Ovary (tissue), 9 donors: ENCODE measurements around the gene ANKUB1. TPM values are rescaled to one million over a fixed set of nuclear protein-coding genes. Genes with fewer than 3 reads are reported as not detected.

ENCODE experiments used
- DNase-seq, 5 donors: peaks; one replicate each; pipeline ENCODE4 v3.0.0-alpha.2; 2019 to 2020
- H3K27ac ChIP-seq, 2 donors: fragments of 200-600 bp; one replicate each; pipeline versions ENCODE4 v1.5.1 to v1.8.0; 2019 to 2022
- H3K27me3 ChIP-seq: fragments of 200-600 bp; one replicate; pipeline ENCODE4 v1.8.0; 2022
- H3K36me3 ChIP-seq: fragments of 200-600 bp; sonication (generic); one replicate; pipeline ENCODE4 v1.5.1; 2019
- H3K4me1 ChIP-seq: one replicate; pipeline ENCODE4 v1.8.1; 2013; ENCODE audit warnings: mild to moderate bottlenecking, moderate library complexity; ENCODE audit not compliant: insufficient read depth
- H3K4me3 ChIP-seq: fragments of 200-600 bp; sonication (generic); one replicate; pipeline ENCODE4 v1.5.1; 2017
- H3K9me3 ChIP-seq, 2 donors: fragments of 200-600 bp in 1 of 2; sonication (generic) in 1 of 2; one replicate each; pipeline versions ENCODE4 v1.5.1 to v1.8.1; 2013 to 2019; ENCODE audit warnings: mild to moderate bottlenecking in 1 of 2, moderate library complexity in 1 of 2
- EP300 ChIP-seq: sonication (generic); formaldehyde crosslinking; IDR thresholded peaks from one replicate; pipeline ENCODE4 v1.6.1; 2017; ENCODE audit warnings: antibody characterized with exemption
- POLR2A ChIP-seq: fragments of 450-650 bp; IDR thresholded peaks from one replicate; pipeline ENCODE4 v1.6.1; 2017; ENCODE audit warnings: antibody characterized with exemption, mild to moderate bottlenecking, moderate library complexity
- WGBS, 3 donors: extraction: QIAGEN DNeasy Blood & Tissue Kit in 1 of 3; methylation state at CpG; one replicate each; pipeline versions ENCODE4 v1.1.5 to v1.1.7; 2013 to 2017; 5-methylcytosine and 5-hydroxymethylcytosine counted together
- intact Hi-C, 4 donors: fragments of 100-400 bp; cut with DNase I; formaldehyde crosslinking; loops; one replicate each; pipeline versions ENCODE4 v1.11.0 to v1.15.1; 2022 to 2023
- polyA plus RNA-seq, 2 donors: library from polyadenylated mRNA; stranded (reverse); fragments of 200-250 nt in 1 of 2; fragments of 350-450 nt in 1 of 2; fragmentation: Illumina TruSeq in 1 of 2; extraction: RNeasy Lipid Tissue Mini Kit (QIAGEN cat#74804) in 1 of 2; gene quantifications; one replicate each; pipeline ENCODE4 v1.2.3, GENCODE V29; 2013 to 2014
- total RNA-seq, 7 donors: library from RNA; depleted of rRNA in 2 of 7; stranded (reverse); fragments of >200 nt in 2 of 7; fragmentation: NEBNext Ultra II Directional in 3 of 7; extraction: Animal tissue kit (Norgen Biotek cat#: 25700) in 3 of 7; gene quantifications; one replicate each; pipeline versions ENCODE4 v1.1.0 to v1.2.4, GENCODE V29; 2016 to 2023
- TF ChIP-seq, protein P1 (sequence below), 3 donors: fragments of 450-650 bp in 2 of 3; fragments of 200-600 bp in 1 of 3; IDR thresholded peaks; one replicate each; pipeline versions ENCODE4 v1.5.1 to v1.8.0; 2016 to 2022; ENCODE audit warnings: antibody characterized with exemption in 3 of 3, mild to moderate bottlenecking in 1 of 3
- donor health status: DM: no; HTN: no; CAD: no; lungs with moderate emphysema.
- donor health status: DM: no; HTN: no; CAD: no.
- donor health status: Bipolar disorder and iron deficiency.
- donor health status: DM: yes; HTN: yes; CAD: no.
- donor health status: DM: no; HTN: no; CAD: no.
- donor health status: DM: yes; HTN: yes; CAD: no.

ANKUB1 gene
- total and polyA plus RNA-seq, 9 donors: 0.10 to 3.8 (median 0.48) TPM; not detected in 4

DNA sequence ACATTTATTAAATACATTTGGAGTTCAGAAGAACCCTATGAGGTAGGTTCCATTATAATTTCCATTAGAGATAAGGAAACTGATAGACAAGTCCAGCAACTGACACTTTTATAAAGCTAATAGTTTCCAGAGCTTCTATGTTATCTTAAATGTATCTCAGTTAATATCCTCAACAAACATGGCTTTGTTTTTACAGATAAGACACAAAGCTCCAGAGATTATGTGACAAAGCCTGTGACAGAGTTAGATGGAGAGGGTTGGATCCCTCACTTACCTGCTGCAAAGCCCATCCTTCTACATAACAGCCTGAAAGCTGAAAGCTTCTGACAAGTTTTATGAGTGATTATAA, 39.6 kb downstream of the ANKUB1 start:
- H3K4me1 ChIP-seq: no peaks in the 10 kb centered on the region
- no peaks in the 10 kb centered on the region for H3K36me3 ChIP-seq
- no peaks in the 10 kb centered on the region for H3K27me3 ChIP-seq
- DNase-seq: no peak
- intact Hi-C loops: no loop called here
- no peak overlapping the region for H3K27ac ChIP-seq
- TF ChIP-seq EP300 (no peak), POLR2A (no peak)
- TF ChIP-seq, protein P1, sequence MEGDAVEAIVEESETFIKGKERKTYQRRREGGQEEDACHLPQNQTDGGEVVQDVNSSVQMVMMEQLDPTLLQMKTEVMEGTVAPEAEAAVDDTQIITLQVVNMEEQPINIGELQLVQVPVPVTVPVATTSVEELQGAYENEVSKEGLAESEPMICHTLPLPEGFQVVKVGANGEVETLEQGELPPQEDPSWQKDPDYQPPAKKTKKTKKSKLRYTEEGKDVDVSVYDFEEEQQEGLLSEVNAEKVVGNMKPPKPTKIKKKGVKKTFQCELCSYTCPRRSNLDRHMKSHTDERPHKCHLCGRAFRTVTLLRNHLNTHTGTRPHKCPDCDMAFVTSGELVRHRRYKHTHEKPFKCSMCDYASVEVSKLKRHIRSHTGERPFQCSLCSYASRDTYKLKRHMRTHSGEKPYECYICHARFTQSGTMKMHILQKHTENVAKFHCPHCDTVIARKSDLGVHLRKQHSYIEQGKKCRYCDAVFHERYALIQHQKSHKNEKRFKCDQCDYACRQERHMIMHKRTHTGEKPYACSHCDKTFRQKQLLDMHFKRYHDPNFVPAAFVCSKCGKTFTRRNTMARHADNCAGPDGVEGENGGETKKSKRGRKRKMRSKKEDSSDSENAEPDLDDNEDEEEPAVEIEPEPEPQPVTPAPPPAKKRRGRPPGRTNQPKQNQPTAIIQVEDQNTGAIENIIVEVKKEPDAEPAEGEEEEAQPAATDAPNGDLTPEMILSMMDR (IDR thresholded peaks at IDR 0.05): no peak
- peak overlapping the region; percentile 81 for H3K4me3 ChIP-seq
- H3K9me3 ChIP-seq: no peaks in the 10 kb centered on the region

DNA sequence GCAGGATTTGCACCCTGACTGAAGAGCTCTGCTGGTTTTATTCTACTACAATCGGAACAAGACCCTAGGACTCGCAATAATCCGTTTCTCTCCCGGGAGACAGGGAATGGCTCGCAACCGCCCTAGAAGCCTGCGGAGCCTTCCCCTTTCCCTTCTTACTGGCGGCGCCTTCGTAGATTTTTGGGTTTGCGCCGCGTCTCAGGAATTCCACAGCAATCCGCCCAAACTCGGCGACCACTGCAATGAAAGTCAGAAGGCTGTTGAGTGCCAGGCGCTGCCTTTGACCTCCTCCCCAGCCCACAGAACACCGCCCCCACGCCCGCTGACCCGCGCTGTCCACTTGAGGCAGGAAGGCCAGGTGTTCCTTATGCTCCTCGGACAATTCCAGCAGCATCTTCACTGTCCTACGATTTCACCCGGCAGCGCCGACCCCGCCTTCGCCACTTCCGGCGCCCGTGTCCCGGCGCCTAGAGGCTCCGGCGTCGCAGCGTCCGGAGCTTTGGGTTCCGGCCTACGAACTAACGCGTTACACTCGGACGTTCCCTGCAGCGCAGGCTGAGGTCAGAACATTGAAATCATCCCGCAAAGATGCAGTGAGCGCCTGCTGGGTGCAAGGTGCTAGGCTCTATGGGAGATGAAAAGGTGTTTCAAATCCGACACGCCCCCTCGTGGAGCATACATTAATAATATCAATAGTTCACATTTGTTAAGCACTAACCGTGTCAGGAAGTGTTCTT, 40.1 kb downstream of the ANKUB1 start, which contains the start of gene COMMD2:
Gene COMMD2 (minus strand): TSS at position 439 of the 737 bp plus-strand sequence. CDS start 45 bp downstream, at position 394.
- peak within 1 kb of the TSS in 1 of 2 donors; percentile 51 for H3K27ac ChIP-seq
- H3K27me3 ChIP-seq: no peaks in the 10 kb centered on the region
- peak within 1 kb of the TSS; percentile 81 for H3K4me3 ChIP-seq
- 0 to 1% (median 0%) methylated on average over 52 of the region's 52 CpGs for whole genome bisulfite sequencing, 3 donors
- no peaks in the 10 kb centered on the region for H3K9me3 ChIP-seq
- TF ChIP-seq, protein P1 (IDR thresholded peaks at IDR 0.05): peak in 1 of 3 donors; percentile 24
- peak; percentile 44 for TF ChIP-seq POLR2A
- TF ChIP-seq EP300: no peak
- intact Hi-C loops: no loop called here
- DNase-seq: peak; percentile 64 to 83 (median 72)
- H3K36me3 ChIP-seq: no peaks in the 10 kb centered on the region
- H3K4me1 ChIP-seq: no peaks in the 10 kb centered on the region

DNA sequence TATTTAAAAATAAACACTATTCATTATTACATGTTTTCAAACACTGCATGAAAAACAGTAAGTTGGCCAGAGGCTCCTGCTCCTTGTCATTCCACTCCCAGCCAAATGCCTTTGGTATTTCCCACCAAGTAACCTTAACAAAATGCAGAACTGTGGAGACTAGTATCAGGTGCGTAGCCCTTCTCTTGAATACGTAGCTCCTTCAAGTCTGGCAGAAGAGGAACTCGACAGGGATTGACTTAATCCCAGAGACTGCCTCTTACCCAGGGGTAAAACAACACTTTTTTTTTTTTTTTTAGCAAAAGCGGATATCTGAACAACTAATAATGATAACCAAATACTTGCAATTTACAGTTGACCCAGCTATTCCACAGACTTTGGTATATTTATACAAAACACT, 40.8 kb downstream of the ANKUB1 start:
- Histone ChIP-seq H3K36me3 (no peaks in the 10 kb centered on the region), H3K9me3 (no peaks in the 10 kb centered on the region), H3K27me3 (no peaks in the 10 kb centered on the region), H3K27ac (no peak overlapping the region), H3K4me1 (no peaks in the 10 kb centered on the region), H3K4me3 (peak overlapping the region; percentile 81)
- TF ChIP-seq POLR2A (no peak), EP300 (no peak)
- TF ChIP-seq, protein P1 (IDR thresholded peaks at IDR 0.05): no peak
- intact Hi-C loops: no loop called here
- 6 to 11% (median 6%) methylated on average over 4 of the region's 4 CpGs for WGBS, 3 donors
- no peak for DNase-seq

DNA sequence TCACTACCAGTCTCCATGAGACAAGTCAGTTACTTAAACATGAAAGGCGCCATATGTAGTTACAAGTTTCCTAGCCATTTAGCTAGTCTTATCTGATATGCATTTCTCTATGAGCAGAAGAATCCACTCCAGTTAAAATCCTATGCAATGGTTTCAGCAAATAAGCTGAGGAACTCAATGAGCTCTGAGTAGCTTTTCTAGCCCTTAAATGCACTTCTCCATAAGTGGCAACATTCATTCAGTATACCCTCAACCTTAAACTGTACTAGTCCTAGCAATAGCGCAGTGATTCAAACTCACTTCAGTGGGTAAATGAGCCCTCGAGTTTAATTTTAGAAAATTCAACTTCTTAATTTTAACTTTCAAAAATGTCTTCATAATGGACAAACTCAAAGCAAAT, 47.7 kb downstream of the ANKUB1 start:
- TF ChIP-seq, protein P1 (IDR thresholded peaks at IDR 0.05): no peak
- TF ChIP-seq EP300: no peak
- TF ChIP-seq POLR2A: no peak
- WGBS, 3 donors: 95 to 97% (median 97%) methylated on average over 3 of the region's 3 CpGs
- Histone ChIP-seq H3K36me3 (no peaks in the 10 kb centered on the region), H3K4me3 (no peak overlapping the region), H3K27ac (no peak overlapping the region), H3K9me3 (no peaks in the 10 kb centered on the region), H3K27me3 (no peaks in the 10 kb centered on the region), H3K4me1 (no peaks in the 10 kb centered on the region)
- intact Hi-C loops: no loop called here
- DNase-seq: no peak
